Measurements from ENCODE around the gene ZNF892.
A peak's percentile ranks its signal among the peaks of the same experiment; 100 is the strongest.

ZNF892 gene

GRCh38 chr2:95207111-95207961 lies at the start of gene ZNF892:
TSS of gene ZNF892 (plus strand) at chr2:95207521. CDS start at chr2:95207816, 295 bp downstream.
- peak; percentile 79 for DNase-seq

DNA sequence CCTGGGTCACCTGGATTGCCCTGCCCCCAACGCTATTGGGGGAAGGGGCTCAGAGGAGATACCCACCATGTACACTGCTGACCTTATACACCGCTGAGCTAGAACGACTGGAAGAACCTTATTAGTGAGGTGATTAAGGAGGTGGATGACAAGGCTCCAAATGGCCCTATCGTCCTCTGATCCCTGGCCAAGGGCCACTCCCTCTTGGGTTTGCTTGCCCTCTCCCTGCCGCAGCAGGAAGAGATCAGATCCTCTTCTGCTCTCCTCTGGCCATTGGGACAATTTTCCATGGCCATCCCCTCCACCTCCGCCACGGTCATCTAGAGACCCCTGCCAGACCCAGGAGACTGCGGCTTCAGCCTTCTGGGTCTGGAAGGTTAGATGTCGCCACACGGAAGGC lies 48.9 kb upstream of the ZNF892 start:
- DNase-seq = no peak

DNA sequence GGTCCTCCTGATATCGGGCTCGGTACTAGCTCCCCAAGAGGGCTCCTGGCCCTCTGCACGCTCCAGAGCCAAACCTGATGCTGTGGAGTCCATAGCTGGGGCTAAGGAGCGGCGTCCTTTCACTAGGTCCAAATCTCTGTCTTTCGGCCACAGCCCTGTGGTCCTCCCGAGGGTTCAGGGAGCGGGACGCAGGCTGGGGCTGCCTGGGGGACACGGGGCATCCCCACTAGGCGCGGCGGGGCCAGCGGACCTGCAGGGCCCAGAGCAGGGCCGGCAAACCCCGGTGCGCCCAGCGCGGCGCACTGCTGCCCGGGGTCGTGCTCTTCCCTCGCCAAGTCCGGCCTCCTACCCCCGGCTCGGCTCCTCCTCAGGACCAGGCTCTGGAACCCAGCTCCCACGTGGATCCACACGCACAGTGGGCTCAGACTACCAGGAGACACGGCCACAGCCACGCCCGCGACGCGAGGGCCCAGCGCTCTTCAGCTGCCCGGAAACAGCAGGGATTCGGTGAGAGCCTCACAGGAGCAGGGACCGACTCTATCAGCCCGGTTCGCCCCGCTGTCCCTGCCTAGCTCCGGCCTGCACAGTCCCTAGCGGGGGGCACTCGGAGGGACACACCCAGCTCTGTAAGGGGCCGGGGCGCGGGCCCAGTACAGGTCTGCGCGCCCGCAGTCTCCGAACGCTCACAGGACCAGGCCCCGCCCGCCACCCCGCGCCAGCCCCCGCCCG lies 48.3 kb upstream of the ZNF892 start:
- no peak for DNase-seq

- peak; percentile 82 for DNase-seq
These were observed 47.5 kb upstream of the ZNF892 start, which contains the start of gene ZNF514 for GRCh38 chr2:95159690-95160449. TSS of gene ZNF514 (minus strand) at chr2:95159848. CDS start at chr2:95153253, 6,595 bp downstream.

- DNase-seq = no peak
These were observed 42.3 kb upstream of the ZNF892 start for GRCh38 chr2:95165030-95165370.

- DNase-seq = peak; percentile 96
These were observed 41.8 kb upstream of the ZNF892 start, which contains the start of gene ZNF2 for GRCh38 chr2:95165371-95166064. TSS of gene ZNF2 (plus strand) at chr2:95165809. CDS start at chr2:95176227, 10,418 bp downstream.

DNA sequence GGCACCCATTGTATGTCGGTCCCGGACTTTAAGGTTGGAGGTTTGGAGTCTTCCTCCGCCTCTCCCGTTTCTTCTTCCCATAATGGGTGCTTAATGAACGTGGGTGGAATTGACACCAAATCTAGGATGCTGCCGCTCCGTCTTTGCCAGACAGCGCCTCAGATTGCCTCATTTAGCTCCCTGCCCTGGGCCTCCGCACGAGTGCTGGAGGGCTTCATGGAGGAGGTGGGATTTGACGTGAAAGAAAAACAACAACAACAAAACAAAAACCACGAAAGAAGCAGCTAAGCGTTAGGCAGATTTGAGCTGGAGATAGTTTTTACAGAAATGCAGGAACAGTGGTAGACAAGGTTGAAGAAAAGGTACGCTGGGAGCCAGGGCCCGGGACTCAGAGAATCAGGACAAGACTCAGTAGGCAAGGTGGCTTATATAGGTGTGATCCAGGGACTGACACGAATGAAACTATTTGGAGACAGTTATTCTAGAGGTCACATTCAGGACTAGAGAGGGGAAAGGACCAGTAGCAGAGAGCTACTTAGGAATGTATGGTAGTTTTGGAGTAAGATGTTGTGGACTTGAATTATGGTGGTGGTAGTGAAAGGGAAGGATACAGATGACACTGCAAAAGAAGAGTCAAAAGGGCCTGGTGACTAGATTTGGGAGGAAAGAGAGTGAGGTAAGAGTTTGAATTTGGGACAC lies 41.1 kb upstream of the ZNF892 start:
- DNase-seq = no peak

DNA sequence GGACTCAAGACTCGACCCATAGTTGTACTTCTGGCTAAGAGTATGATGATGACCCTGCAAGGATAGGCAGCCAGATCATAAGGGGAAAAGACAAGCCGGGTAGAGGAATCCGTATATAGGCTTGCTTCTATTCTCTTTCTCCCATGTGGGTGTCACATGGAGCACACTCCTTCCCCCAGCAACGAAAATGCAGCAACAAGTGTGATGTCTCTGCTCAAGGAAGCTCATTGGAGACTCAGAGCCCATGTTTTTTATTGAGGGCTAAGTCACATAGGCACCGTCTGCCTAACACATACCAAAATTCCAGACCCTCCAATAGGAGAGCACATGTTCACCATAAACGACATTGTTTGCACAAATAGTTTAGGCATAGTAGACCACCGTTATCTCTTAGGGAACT lies 35.4 kb upstream of the ZNF892 start:
- no peak for DNase-seq

- DNase-seq = no peak
These were observed 33.2 kb upstream of the ZNF892 start for GRCh38 chr2:95174031-95174542.

DNA sequence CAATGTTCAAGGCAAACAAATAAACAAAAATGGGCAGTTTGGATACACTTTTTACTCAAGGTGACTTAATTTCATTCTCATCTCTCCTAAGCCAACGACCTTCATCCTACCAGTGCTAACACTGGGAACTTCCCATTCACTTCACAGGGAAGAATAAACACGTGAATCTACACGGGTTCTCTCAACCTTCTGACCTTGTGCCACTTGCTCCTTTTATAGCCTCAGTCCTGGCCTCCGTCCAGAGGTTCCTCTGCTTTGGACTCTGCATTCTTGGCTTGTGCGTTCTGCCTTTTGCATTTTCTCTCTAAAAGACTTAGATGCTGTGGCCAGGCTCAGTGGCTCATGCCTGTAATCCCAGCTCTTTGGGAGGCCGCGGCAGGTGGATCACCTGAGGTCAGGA lies 27.9 kb upstream of the ZNF892 start:
- no peak for DNase-seq

DNA sequence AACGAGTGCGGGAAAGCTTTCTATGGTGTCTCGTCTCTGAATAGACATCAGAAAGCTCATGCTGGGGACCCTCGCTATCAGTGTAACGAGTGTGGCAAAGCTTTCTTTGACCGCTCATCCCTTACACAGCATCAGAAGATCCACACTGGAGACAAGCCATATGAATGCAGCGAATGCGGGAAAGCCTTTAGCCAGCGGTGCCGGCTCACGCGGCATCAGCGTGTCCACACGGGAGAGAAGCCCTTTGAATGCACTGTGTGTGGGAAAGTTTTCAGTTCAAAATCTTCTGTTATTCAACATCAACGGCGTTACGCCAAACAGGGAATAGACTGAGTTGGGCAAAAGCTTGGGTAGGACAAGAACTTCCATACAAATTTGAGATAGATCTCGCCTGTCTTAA lies 25.5 kb upstream of the ZNF892 start:
- no peak for DNase-seq

GRCh38 chr2:95185197-95185596 lies 22.1 kb upstream of the ZNF892 start:
- no peak for DNase-seq

DNA sequence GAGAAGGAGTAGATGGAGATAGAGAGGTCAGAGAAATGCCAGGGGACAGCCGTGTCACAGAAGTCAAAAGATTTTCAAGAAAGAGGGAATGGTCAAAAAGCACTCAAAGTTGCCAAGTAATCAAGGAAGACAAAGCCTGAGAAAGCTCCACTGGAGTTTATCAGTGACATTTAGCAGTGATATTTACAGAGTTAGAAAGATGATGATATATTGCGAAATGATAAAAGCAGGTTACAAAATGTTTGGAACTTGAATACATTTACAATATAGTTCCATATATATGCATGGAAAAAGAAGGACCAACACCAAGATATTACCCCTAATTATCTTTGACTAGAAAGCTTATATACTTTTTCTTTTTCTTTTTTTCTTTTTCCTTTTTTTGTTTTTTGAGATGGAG lies 21.3 kb upstream of the ZNF892 start:
- DNase-seq = no peak

- peak; percentile 45 for DNase-seq
These were observed 14.4 kb upstream of the ZNF892 start for GRCh38 chr2:95192956-95193355.

- no peak for DNase-seq
These were observed 3.4 kb upstream of the ZNF892 start for GRCh38 chr2:95203911-95204310.

GRCh38 chr2:95204396-95204795 lies 2.9 kb upstream of the ZNF892 start:
- DNase-seq = no peak

- DNase-seq = no peak
These were observed 1.2 kb upstream of the ZNF892 start for GRCh38 chr2:95206096-95206495.

DNA sequence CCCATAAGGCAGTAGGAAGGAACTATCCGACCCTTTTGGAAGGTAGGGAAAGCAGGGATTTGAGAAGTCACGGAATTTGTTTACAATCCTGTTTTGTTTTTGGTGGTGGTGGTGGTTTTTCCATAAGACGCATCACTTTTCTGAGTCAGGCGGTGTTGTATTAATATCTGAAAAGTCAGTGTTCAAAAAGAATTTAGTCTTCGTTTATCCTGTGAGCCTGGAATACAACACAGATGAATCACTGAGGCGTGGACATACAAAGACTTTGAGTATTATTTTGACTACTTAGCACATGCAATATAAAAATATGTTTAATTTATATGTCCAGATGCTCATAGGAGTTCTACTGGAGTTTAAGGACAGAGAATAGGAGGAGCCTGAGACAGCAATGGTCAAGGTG lies 785 bp downstream of the ZNF892 start:
- no peak for DNase-seq

DNA sequence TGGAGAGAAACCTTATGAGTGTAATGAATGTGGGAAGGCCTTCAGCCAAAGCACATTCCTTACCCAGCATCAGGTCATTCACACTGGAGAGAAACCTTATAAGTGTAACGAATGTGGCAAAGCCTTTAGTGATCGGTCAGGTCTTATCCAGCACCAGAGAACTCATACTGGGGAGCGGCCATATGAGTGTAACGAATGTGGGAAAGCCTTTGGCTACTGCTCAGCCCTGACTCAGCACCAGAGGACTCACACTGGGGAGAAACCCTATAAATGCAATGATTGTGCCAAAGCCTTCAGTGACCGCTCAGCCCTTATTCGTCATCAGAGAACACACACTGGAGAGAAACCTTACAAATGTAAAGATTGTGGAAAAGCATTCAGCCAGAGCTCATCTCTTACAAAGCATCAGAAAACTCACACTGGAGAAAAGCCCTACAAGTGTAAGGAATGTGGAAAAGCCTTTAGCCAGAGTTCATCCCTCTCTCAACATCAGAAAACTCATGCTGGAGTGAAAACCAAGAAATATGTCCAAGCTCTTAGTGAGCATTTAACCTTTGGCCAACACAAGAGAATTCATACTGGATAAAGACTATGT lies 7.8 kb downstream of the ZNF892 start:
- no peak for DNase-seq

DNA sequence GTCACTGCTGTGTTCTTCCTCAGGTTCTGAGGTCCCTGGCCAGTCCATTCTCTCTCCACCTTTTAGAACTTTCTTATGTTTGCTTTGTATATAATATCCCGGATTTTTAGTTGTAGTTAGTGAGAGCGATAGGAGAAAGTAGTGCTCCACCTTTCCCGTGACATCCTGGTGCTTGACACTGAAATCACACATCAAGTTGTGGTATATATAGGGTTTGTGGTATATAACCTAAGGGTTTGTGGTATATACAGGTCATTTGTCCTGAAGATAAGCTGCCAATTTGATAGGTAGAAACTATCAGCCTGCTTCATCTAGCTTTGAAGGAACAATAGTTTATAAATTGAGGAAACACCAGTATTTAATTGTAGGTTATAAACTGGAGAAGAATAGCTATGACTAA lies 13.1 kb downstream of the ZNF892 start:
- DNase-seq = no peak

DNA sequence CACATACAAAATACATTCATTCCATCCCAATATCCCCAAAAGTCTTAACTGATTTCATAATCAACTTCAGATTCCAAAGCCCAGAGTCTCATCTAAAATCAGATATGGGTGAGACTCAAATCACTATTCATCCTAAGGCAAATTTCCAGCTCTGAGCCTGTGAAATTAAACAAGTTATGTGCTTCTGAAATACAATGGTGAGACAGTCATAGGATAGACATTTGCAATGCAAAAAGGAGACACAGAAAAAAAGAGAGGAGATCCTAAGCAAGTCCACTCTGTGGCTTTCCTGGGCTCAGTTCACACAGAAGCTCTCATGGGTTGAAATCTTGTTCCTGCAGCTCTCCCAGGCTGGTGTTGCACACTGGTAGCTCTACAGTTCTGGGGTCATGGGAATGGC lies 18.3 kb downstream of the ZNF892 start:
- no peak for DNase-seq
